HUES6 (cell line): ENCODE results near the gene CD52.
A peak's percentile ranks its signal among the peaks of the same experiment; 100 is the strongest.
"Not testable (repeated sequence)": the region's sequence is repeated elsewhere in the genome, so short reads cannot be mapped to it uniquely, and the experiment has no call there.

Experiments
- H3K27ac ChIP-seq: 2 replicates; pipeline ENCODE4 v1.7.0; 2013; ENCODE audit warnings: low read depth, mild to moderate bottlenecking, low read length, inconsistent platforms
- H3K27me3 ChIP-seq: 2 replicates; pipeline ENCODE4 v1.6.1; 2013; ENCODE audit warnings: low read length; ENCODE audit not compliant: control insufficient read depth, insufficient read depth
- H3K36me3 ChIP-seq: 2 replicates; pipeline ENCODE4 v1.6.1; 2013; ENCODE audit warnings: low read length; ENCODE audit not compliant: control insufficient read depth, insufficient read depth
- H3K4me1 ChIP-seq: 2 replicates; pipeline ENCODE4 v1.6.1; 2013; ENCODE audit warnings: low read length; ENCODE audit not compliant: control insufficient read depth, insufficient read depth
- H3K4me3 ChIP-seq: 2 replicates; pipeline ENCODE4 v1.5.1; 2013; ENCODE audit warnings: low read depth, low read length
- H3K9ac ChIP-seq: one replicate; pipeline ENCODE4 v1.6.1; 2013; ENCODE audit warnings: mild to moderate bottlenecking, low read length
- H3K9me3 ChIP-seq: 2 replicates; pipeline ENCODE4 v1.6.1; 2013; ENCODE audit warnings: low read depth, low read length; ENCODE audit not compliant: control insufficient read depth, insufficient read depth

The CD52 gene

DNA sequence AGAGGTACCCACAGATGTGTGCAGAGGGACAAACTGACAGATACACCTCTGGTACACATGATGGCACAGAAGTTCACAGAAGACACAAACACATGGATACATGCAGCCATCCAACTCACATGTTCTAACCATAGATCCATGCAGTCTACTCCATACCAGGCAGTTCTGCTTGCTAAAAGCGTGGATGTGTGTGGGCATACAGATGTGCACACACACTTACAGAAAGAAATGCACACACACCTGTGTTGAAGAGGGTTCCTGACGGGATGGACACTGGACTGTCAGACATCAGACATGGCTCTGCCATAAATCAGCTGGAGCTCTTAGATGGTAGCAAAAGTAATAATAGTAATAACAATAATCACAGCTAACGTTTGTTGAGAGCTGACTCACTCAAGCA is 6.8 kb downstream of the CD52 start:
- H3K27me3 ChIP-seq = no peaks in the 10 kb centered on the region
- no peak overlapping the region for H3K9ac ChIP-seq
- no peak overlapping the region for H3K4me3 ChIP-seq
- no peaks in the 10 kb centered on the region for H3K9me3 ChIP-seq
- peaks cover 44% of the 10 kb centered on the region for H3K36me3 ChIP-seq
- H3K27ac ChIP-seq = no peak overlapping the region
- H3K4me1 ChIP-seq = peaks cover 13% of the 10 kb centered on the region

- Histone ChIP-seq H3K27ac (no peak overlapping the region), H3K9me3 (no peaks in the 10 kb centered on the region), H3K4me3 (no peak overlapping the region), H3K27me3 (no peaks in the 10 kb centered on the region), H3K36me3 (peaks cover 41% of the 10 kb centered on the region), H3K9ac (no peak overlapping the region), H3K4me1 (peaks cover 10% of the 10 kb centered on the region; the same call in 1 of the 2 replicates)
Measured at GRCh38 chr1:26327956-26328362, 10.2 kb downstream of the CD52 start.

GRCh38 chr1:26328597-26328996 is 10.8 kb downstream of the CD52 start:
- no peak overlapping the region for H3K4me3 ChIP-seq
- H3K4me1 ChIP-seq = peaks cover 10% of the 10 kb centered on the region; the same call in 1 of the 2 replicates
- peaks cover 37% of the 10 kb centered on the region for H3K36me3 ChIP-seq
- H3K9ac ChIP-seq = no peak overlapping the region
- H3K27ac ChIP-seq = no peak overlapping the region
- no peaks in the 10 kb centered on the region for H3K27me3 ChIP-seq
- H3K9me3 ChIP-seq = no peaks in the 10 kb centered on the region

DNA sequence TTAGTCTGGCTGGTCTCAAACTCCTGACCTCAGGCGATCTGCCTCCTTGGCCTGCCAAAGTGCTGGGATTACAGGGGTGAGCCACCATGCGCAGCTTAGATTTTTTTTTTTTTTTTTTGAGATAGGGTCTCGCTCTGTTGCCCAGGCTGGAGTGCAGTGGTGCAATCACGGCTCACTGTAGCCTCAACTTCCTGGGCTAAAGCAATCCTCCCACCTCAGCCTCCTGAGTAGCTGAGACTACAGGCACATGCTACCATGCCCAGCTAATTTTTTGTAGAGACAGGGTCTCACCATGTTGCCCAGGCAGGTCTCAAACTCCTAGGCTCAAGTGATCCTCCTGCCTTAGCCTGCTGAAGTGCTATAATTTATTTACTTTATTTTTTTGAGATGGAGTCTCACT is 11.6 kb downstream of the CD52 start:
- H3K4me3 ChIP-seq, H3K9ac ChIP-seq, H3K27me3 ChIP-seq, H3K27ac ChIP-seq, H3K9me3 ChIP-seq, H3K4me1 ChIP-seq: not testable (repeated sequence)
- peaks cover 31% of the 10 kb centered on the region for H3K36me3 ChIP-seq

DNA sequence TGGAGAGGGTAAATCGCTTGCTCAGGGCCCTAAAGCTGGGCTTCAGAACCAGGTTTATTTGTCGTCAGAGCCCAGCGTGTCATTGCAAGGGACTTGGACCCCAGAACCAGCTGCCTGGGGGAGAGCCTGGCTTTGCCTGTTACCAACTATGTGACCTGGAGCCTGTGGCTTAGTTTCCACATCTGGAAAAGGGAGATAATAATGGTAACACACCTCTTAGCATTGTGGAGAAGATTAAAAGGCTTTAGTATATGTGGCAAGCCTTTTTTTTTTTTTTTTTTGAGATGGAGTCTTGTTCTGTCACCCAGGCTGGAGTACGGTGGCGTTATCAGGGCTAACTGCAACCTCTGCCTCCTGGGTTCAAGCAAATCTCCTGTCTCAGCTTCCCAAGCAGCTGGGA is 12.5 kb downstream of the CD52 start:
- Histone ChIP-seq H3K4me1 (peaks cover 15% of the 10 kb centered on the region; the same call in 1 of the 2 replicates), H3K9ac (no peak overlapping the region), H3K36me3 (peaks cover 24% of the 10 kb centered on the region), H3K4me3 (no peak overlapping the region), H3K9me3 (no peaks in the 10 kb centered on the region), H3K27ac (no peak overlapping the region), H3K27me3 (no peaks in the 10 kb centered on the region)

GRCh38 chr1:26333312-26333711 is 15.6 kb downstream of the CD52 start:
- Histone ChIP-seq H3K4me1 (peaks cover 27% of the 10 kb centered on the region), H3K36me3 (peaks cover 14% of the 10 kb centered on the region), H3K27me3 (peaks cover 11% of the 10 kb centered on the region; the same call in 1 of the 2 replicates)
- not testable (repeated sequence) for H3K4me3 ChIP-seq, H3K27ac ChIP-seq, H3K9ac ChIP-seq, H3K9me3 ChIP-seq

- Histone ChIP-seq H3K27me3 (peaks cover 11% of the 10 kb centered on the region; the same call in 1 of the 2 replicates), H3K4me3 (peak overlapping the region; percentile 87), H3K9ac (peak overlapping the region; percentile 68), H3K36me3 (peaks cover 8% of the 10 kb centered on the region), H3K27ac (no peak overlapping the region), H3K9me3 (no peaks in the 10 kb centered on the region), H3K4me1 (peaks cover 21% of the 10 kb centered on the region)
Measured at GRCh38 chr1:26335774-26336476, 18.2 kb downstream of the CD52 start.

DNA sequence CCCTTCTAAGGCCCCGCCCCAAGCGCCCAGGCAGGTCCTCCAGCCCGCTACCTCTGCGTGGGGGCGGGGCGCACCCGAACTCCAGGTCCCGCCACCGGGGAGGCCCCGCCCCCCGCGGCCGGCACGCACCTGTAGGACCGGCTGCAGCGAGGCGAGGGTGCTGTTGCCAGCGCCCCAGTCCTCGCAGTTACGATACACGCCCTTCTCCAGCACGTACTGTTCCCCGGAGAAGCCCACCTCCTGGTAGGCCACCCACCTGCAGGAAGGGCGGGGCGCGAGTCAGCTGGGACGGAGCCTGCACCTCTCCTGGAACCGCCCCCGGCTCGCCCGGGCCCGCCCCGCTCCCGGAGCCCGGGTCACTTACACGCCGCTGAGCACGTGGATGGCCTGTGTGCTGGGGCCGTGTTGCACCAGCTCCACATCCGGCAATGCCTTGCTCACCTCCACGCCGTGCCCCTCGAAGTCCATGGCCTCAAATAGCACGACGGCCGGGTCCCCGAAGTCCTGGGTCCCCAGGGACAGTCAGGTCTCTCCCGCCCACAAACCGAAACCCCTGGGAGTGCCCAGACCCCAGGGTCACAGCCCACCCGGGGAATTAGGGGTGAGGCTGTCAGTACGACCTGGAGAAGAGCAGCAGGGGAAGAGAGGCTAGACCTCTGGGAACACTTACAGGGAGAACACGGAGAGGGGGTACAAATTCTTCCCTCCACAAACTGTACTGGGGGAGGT is 18.9 kb downstream of the CD52 start:
- peaks cover 21% of the 10 kb centered on the region for H3K4me1 ChIP-seq

GRCh38 chr1:26337206-26337535 is 19.4 kb downstream of the CD52 start:
- no peak overlapping the region for H3K27ac ChIP-seq
- peak overlapping the region; percentile 87; the same call in 1 of the 2 replicates for H3K4me3 ChIP-seq
- H3K9me3 ChIP-seq = no peaks in the 10 kb centered on the region
- H3K4me1 ChIP-seq = peaks cover 21% of the 10 kb centered on the region
- H3K36me3 ChIP-seq = no peaks in the 10 kb centered on the region
- H3K9ac ChIP-seq = no peak overlapping the region
- peaks cover 11% of the 10 kb centered on the region; the same call in 1 of the 2 replicates for H3K27me3 ChIP-seq

More for the DNA sequence above, 18.9 kb downstream of the CD52 start:
- Histone ChIP-seq H3K4me3 (peak overlapping the region; percentile 87), H3K27me3 (peaks cover 11% of the 10 kb centered on the region; the same call in 1 of the 2 replicates), H3K9me3 (no peaks in the 10 kb centered on the region), H3K36me3 (peaks cover 1% of the 10 kb centered on the region), H3K9ac (peak overlapping the region; percentile 68), H3K27ac (no peak overlapping the region)

- H3K36me3 ChIP-seq = no peaks in the 10 kb centered on the region
- H3K4me3 ChIP-seq = no peak overlapping the region
- no peak overlapping the region for H3K9ac ChIP-seq
- H3K27ac ChIP-seq = no peak overlapping the region
- peaks cover 11% of the 10 kb centered on the region; the same call in 1 of the 2 replicates for H3K27me3 ChIP-seq
- peaks cover 21% of the 10 kb centered on the region for H3K4me1 ChIP-seq
- H3K9me3 ChIP-seq = no peaks in the 10 kb centered on the region
Measured at GRCh38 chr1:26337625-26338024, 19.9 kb downstream of the CD52 start.

DNA sequence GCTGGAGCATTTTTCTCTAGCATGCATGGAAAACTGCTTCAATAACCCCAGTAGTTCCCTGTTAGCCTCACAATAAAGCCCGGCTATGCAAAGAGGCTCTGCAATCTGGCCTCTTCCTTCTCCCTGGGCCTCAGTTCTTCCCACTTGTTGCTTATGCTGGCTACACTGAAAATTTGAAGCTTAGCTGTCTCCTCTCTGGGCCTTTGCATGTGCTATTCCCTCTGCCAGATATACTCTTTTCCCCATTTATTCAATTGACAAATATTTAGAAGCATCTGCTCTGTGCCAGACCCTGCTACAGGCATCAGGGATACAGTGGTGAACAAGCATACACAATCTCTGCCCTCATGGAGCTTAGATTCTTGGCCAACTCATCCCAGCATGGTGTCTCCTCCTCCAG is 20.9 kb downstream of the CD52 start:
- Histone ChIP-seq H3K27ac (no peak overlapping the region), H3K36me3 (no peaks in the 10 kb centered on the region), H3K9me3 (no peaks in the 10 kb centered on the region), H3K4me1 (peaks cover 21% of the 10 kb centered on the region), H3K9ac (no peak overlapping the region), H3K27me3 (peaks cover 11% of the 10 kb centered on the region; the same call in 1 of the 2 replicates), H3K4me3 (no peak overlapping the region)
